GM21528 (cell line): ENCODE measurements around the gene ITPR2.
A peak's percentile ranks its signal among the peaks of the same experiment; 100 is the strongest.
"Not testable (repeated sequence)": the region's sequence is repeated elsewhere in the genome, so short reads cannot be mapped to it uniquely, and the experiment has no call there.

Source experiments
- ATAC-seq: cut with Tn5 transposase; IDR thresholded peaks from one replicate; pipeline ENCODE4 v1.9.1; 2021; ENCODE audit warnings: mild to moderate bottlenecking, moderate library complexity; ENCODE audit not compliant: unreplicated experiment, low FRiP score

Gene ITPR2

DNA sequence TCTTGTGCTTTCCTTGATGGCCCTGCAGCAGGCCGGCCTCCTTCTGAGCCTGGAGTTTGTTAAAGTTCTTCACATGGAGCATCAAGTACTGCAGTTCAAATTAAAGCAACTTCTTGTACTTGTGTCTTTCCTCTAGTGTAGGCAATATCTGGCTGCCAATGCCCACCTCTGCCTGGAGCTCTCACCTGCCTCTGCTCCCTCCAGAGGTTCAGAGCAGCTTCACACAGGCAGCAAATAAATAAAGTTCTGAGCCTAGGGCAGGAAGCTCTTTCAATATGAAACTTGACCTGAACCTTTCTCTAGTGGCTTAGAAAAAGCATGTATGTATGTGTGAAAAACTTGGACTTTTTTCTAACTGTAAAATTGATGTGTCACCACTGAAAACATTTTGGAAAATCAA, 65.9 kb downstream of the ITPR2 start:
- ATAC-seq, result no peak

DNA sequence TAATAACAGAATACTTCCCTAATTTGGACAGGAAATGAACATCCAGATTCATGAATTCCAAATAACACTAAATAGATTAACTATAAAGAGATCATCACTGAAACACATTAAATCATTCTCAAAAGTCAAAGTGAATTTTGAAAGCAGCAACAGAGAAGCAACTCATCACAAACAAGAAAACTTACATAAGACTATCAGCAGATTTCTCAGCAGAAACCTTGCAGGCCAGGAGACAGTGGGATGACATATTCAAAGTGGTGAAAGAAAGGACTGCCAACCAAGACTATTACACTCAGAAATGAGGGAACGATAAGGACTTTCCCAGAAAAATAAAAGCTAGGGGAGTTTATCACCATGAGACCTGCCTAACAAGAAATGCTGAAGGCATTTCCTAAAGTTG, 70.8 kb downstream of the ITPR2 start:
- no peak for ATAC-seq

DNA sequence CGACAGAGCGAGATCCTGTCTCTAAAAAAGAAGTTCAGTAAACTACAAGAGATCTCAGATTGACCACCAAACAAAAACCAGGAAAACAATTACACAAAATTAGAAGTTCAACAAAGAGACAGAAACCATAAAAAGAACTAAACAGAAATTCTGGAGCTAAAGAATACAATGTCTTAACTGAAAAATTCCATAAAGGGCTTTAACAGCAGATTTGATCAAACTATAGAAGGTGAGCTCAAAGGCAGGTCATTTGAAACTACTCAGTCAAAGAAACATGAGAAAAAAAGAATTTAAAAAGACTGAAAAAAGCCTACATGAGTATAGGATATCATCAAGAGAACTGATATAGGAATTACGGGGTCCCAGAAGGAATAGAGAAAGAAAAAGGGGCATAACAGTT, 71.2 kb downstream of the ITPR2 start:
- ATAC-seq, result no peak

DNA sequence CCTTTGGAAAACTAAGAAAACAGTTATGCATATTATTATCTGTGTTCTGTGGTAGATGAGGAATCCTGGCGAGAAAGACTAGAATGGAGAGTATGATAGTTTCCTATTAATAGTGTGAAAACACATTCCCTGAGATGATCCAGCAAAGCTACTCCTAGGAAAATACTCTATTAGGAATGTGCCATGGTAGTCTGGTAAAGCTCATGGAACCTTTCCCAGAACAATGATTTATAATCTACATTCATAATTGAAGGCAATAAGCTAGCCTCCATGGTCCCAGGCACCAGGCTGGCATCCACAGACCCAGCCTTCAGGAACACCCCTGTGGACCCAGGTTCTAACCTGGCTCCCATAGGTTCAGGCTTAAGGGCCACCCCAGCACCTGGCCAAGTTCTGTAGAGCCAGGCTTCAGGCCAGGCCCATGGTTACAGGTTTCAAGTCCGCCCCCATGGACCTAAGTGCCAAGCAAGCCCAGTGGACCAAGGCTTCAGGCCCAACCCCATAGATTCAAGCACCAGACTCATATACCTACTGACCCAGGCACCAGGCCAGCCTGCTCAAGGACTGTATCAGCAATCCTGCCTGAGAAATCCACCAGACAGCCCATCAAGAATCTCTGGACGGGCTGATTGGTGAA, 72.2 kb downstream of the ITPR2 start:
- ATAC-seq, result no peak

DNA sequence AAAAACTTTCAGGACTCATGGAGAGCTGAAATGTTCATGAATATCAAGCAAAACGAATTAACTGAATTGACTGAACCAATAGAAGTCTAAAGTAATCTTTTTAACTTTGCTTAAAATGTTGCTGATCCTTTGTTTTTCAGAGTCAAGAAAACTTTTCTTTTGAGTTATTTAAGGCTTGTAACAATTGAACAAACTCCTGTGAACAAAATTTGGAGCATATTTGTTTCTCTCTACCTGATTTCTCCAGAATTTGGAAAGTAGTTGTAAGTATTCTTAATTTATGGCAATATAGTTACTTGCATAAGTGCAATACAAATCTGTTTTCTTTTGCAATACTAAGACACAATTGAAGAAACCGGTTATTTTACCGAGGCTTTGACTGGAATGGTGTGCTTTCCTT, 77.6 kb downstream of the ITPR2 start:
- not testable (repeated sequence) for ATAC-seq

DNA sequence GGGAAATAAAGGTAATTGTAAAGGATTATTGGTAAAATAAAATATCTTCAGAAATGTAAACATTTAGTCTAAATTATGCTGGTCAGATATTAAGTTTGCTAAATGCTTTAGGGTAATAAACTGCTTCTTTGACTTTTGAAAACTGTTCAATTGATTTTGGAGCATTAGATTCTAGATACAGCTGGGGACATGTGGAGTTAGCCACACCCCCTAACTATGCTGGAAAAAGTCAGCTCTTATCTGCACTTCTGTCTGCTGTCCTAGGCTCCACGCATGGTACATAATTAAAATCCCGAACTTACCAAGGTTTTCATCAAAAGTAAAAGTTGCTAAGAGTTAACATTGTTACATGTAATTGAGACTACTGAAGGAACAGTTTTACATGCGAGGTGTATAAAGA, 78.8 kb downstream of the ITPR2 start:
- no peak for ATAC-seq

DNA sequence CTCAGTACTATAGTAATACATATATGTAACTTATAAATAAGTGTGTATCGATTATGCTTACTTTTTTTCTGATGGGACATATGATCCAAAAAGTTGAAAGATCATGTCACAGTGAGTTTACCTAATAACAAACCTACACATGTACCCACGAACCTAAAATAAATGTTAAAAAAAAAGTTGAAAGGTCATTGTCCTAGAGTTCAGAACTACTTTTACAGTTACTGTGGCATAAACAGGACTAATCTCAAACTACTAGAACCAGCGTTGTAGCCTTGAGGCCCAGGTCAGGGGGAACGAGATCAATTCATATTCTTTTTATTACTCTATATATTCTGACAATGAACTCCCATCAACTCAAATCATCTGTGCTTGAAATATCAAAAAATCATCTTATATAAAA, 81.8 kb downstream of the ITPR2 start:
- ATAC-seq, result no peak

DNA sequence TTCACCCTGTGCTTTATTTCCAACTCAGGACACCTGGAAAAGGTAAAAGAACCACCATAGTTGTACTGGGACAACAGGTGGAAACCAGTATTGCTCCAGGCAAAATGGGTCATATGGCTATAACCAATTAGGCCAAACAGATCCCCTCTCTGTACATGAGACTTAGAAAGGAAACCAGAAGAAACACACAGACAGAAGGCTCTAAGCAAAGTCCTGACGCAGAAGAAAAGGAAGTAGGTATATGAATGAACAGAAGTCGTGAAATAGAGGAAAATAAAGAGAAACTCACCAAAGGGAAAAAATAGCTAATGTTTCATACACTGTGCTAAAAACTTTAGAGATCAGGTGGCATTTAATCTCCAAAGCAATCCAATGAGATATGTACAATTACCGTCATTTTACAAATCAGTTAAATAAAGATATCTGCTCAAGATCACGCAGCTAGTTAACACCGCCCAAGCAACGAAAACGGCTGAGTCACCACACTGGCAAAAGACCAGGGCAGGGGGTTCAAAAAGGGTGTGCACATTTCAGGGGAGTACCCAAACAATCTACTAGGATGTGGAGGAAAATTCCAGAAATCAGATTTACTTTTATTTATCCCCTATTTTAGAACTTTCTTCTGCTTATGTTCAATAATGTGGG, 82.3 kb downstream of the ITPR2 start:
- peak; percentile 52 for ATAC-seq

DNA sequence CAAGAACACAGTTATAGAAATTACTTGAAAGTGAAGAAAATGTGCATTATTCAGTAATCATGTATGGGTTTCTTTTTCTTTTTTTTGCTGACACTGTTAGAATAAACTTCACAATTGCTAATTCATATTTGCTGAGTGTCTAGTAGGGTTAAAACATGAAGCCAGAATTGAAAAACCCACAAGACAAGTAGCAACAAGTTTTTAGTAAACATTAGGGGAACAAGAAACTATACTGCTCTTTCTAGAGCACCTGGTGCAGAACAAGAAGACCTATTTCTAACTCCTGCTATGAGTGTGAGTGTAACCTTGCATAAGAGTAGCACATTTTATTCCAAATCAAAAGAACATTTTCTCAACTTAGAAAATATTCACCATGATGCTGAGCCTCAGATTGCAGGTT, 83.2 kb downstream of the ITPR2 start:
- peak; percentile 82 for ATAC-seq

DNA sequence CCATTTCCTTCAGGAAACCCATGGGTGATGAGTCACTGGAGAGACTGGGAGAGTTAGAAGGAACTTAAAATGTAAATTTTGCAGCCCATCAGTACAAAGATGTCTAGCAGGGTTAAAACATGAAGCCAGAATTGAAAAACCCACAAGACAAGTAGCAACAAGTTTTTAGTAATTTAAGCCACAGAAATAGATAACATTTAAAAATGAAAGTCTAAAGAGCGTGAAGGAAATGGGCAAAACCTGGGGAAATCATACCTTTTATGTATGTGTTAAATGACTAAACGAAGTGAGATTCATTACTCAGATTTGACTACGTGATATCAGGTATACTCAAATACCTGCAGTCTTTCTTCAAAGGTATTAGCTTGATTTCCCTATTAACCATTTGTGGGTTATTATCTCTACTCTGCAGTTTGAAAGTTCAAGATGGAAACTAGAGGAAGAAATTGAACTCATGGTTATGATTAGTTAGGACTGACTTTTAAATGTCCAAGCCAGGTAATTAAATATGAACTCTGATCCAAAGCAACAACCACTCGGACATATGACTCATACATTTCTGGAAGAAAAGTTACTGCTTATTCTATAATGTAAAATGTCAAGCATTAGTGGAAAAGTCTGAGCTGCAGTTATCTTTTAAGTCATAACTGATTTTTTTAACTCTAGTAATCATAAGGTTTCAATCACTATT, 84.1 kb downstream of the ITPR2 start:
- peak; percentile 41 for ATAC-seq

DNA sequence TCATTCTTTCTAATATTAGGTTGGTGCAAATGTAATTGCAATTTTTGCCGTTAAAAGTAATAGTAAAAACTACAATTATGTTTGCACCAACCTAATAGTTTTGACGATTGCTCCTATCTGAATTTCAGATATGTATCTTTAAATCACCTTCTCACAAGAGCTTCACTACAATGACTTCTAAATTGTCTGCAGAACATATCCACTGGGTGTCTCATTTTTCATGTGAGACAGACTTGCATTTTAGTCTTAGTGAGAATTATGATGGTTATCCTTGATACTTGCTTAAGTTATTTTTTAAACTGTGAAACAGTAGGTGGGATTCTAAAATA, 84.6 kb downstream of the ITPR2 start:
- ATAC-seq, result peak; percentile 18

DNA sequence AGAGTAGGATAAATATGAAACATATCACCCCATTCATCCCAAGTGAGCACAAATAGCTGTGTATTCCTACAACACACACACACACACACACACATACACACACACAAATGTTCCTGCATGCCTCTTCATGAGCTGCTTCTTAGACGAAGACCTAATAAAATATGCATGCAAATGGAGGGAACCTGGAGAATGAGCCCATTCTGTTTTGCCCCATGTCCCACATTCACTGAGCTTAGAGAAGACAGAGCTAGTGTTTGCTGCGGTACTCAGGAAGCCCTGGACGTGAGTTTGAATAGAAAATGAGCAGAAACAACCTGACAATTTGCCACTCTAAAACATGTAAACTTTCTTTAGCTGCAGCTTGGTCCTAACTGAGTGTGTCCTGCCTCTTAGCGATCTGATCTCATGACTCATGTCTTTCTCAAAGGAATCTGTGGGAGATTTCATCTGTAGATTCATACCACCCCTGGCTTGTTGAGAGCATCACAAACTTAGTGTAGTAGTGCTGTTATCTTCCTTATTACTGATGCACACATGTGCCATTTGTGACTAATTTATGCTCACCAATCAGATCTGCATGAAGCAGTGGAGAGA, 86.8 kb downstream of the ITPR2 start:
- ATAC-seq, result no peak

DNA sequence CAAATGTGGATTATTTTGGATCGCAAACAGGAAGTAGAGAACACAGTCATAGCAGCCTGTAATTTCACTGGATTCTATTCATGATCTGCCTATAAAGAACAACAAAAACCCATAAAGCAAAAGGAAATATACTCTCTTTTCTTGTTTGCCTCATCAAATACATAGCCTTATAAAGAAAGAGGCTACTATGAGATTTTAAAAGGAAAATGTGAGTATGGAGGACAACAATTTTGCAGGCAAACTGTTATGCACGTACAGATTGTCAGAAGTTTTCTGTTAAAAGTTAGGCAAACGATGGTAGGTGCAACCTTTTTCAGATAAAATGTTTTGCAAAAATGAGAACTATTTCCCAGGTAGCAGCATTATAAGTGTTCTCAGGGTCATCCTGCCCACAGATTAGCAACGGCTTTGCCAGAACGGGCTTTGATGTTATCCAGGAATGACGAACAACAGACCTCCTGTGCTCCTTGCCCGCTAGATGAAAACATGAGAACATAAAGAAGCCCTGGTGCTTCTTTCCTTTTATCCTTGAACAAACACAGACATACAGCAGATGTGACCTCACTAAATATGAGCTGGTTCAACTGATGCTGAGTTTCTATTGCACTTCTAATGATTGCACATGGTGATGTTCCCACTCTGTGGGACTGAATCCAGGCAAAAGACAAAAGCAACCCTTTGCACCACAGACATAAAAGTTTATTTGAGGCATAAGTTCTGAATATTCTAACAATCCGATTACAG, 88.1 kb downstream of the ITPR2 start:
- ATAC-seq, result no peak

DNA sequence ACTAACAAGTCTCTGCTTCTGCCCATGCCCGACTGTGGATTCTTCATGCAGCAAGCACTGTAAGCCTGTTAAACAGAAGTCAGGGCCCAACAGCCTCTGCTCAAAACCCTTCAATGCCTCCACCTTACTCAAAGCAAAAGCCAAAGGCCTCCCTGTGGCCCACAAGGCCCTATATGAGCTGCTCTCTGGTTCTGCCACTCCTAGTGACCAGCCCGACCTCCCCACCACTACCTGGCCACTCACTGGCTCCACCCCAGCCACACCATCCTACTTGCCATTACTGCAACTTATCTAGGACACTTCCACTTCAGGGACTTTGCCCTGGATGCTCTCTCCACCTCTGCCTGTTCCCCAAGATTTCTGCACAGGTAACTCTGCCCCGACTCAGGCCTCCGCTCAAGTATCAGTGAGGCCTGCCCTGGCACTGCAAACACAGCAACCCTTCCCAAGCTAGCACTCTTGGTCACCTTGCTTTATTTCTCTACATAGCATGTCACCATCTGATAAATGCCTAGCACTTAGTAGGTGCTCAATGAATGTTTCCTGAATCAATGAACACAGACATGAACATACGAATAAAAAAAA, 88.9 kb downstream of the ITPR2 start:
- no peak for ATAC-seq

DNA sequence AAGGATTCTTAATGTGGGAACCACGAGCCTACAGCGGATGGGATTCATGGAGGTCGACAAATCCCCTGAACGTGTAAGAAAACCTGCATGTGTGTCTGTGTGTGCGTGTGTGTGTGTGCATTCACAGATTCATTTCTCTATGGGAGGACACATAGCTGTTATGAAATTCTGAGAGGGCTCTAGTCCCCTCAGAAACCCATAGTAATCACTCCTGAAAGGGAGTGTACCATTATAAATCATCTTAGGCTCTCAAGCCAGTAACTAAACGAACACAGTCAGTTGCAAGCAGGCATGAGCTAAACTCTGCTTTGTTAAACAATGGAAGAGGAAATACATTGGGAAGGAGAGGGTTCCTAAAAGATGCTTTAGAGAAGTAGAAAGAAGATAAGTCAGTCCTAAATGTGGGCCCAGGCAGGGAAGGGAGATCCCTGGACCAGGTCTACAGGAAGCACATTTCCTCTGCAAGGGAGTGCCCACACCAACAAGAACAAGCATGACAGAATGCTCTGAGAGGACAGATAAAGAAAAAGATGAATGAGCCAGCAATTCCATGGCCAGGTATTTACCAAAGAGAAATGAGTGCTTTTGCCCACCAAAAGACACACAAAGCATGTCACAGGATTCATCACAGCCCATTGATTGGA, 91.3 kb downstream of the ITPR2 start:
- no peak for ATAC-seq

DNA sequence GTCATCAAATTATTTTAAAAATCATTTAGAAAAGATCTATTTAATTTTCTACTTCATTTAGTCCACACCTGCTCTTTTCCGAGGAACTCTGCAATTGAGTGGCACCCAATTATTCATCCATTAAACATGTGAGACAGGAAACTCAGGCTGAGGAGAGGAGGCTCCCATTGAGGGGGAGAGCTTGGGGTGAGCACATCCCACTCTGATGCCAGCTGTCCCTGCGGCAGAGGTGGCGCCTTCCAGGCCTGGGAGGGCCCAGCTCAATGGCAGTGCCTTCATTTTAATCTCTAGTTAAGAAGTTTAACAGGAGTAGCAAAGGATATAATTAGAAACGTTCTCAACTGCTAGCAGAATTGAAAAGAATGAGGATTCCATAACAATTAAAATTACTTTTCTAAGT, 92.0 kb downstream of the ITPR2 start:
- no peak for ATAC-seq

DNA sequence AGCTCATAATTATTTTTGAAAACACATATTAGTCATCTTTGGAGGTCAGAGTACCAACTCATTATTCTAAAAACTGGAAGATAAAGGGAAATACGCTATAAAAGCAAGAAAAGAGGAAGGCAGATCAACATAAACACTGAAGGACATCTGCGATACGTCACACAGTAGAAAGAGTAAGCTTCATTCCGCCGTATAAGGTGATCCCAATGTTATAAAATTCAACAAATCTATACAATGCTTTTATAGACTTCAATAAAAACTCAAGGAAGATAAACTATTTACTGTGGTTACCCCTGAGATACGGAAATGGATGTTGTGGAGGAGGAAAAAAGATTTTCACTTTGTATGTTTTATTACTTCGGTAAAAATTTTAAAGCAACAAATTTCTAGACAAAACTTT, 92.6 kb downstream of the ITPR2 start:
- no peak for ATAC-seq

DNA sequence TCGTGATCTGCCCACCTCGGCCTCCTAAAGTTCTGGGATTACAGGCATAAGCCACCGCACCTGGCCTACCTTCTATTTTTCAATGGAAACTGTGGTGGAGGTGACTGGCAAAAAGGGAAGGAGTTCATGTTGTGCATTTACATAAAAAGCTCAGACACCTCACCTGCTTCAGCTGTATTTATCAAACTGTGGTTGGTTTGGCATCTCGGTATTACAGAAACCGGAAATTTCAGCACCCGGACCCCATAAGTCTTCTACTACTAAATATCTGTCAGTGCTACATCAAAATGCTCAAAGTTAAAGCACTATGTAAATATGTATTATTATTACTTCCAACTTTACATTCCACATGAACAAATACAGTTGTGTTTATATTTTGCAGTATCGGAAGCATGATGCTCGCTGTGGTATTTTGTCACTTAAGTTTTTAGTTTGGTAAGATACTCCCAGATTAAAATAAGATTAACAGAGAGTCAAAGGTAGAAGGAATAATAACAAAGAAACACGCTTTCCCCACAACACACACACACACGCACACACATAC, 95.4 kb downstream of the ITPR2 start:
- no peak for ATAC-seq

DNA sequence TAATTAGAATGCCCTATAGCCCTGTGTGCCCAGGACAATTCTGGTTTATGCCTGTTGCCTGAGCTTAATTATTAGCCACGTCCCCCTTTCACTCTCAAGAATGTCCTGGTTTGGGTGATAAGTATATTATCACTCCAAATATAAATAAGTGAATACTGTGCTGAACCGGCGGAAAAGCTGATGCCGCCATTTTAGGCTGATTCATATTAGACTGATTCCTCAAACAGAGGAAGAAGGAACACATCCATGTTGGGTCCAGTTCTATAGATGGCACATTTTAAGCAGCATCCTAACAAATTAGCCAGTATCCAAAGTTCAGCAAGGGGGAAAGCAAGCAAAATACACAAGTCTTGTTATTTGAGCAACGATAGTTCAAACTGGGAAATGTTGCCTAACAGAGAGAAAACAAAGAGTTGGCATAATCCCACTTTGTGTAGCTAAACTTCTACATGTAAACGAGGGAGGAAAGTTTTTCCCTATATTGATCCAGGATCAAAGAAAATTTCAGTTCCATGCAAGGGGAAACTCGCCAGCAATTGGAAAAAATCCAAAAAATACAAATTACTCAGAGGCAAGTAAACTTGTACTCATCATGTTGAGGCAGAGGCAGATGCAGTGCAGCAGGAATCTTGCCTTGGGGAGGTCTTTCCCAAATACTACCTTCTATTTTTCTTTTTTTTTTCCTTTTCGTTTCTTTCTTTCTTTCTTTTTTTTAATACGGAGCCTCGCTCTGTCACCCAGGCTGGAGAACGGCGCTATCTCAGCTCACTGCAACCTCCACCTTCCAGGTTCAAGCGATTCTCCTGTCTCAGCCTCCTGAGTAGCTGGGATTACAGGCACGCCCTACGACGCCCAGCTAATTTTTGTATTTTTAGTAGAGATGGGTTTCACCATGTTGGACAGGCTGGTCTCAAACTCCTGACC, 96.2 kb downstream of the ITPR2 start:
- ATAC-seq, result no peak
